Spleen (tissue), 11 donors: Measurements from ENCODE around the gene DTNA. TPM values are rescaled to one million over a fixed set of nuclear protein-coding genes. Genes with fewer than 3 reads are reported as not detected.
A peak's percentile ranks its signal among the peaks of the same experiment; 100 is the strongest.

Experiments
- DNase-seq: peaks from one replicate; pipeline ENCODE4 v3.0.0-alpha.2; 2020
- H3K27ac ChIP-seq, 8 donors: fragments of 200-600 bp; sonication (generic) in 7 of 8; 1 replicate in 4 of 8; 2 replicates in 4 of 8; pipeline versions ENCODE4 v1.5.0 to v1.8.0; 2016 to 2021; ENCODE audit warnings: inconsistent platforms in 4 of 8, mild to moderate bottlenecking in 4 of 8, moderate library complexity in 1 of 8
- H3K27me3 ChIP-seq, 7 donors: fragments of 200-600 bp; sonication (generic) in 6 of 7; replicated peaks in 1 of 7; 1 replicate in 4 of 7; 2 replicates in 3 of 7; pipeline versions ENCODE4 v1.5.0 to v1.8.0; 2016 to 2021; ENCODE audit warnings: inconsistent platforms in 3 of 7, mild to moderate bottlenecking in 1 of 7
- H3K36me3 ChIP-seq, 6 donors: fragments of 200-600 bp; sonication (generic) in 5 of 6; 1 replicate in 4 of 6; 2 replicates in 2 of 6; pipeline versions ENCODE4 v1.5.0 to v1.8.0; 2016 to 2021; ENCODE audit warnings: inconsistent platforms in 2 of 6
- H3K4me1 ChIP-seq, 6 donors: fragments of 200-600 bp; sonication (generic) in 5 of 6; 1 replicate in 3 of 6; 2 replicates in 3 of 6; pipeline versions ENCODE4 v1.5.0 to v1.8.0; 2016 to 2021; ENCODE audit warnings: inconsistent platforms in 3 of 6
- H3K4me3 ChIP-seq, 8 donors: fragments of 200-600 bp; sonication (generic) in 7 of 8; 1 replicate in 4 of 8; 2 replicates in 4 of 8; pipeline versions ENCODE4 v1.5.0 to v1.8.0; 2016 to 2021; ENCODE audit warnings: inconsistent platforms in 4 of 8, mild to moderate bottlenecking in 4 of 8, moderate library complexity in 2 of 8
- H3K9me3 ChIP-seq, 8 donors: fragments of 200-600 bp; sonication (generic) in 7 of 8; 1 replicate in 4 of 8; 2 replicates in 4 of 8; pipeline versions ENCODE4 v1.5.0 to v1.8.0; 2016 to 2021; ENCODE audit warnings: inconsistent platforms in 4 of 8
- POLR2A ChIP-seq, 3 donors: fragments of 450-650 bp; IDR thresholded peaks; one replicate each; pipeline ENCODE4 v1.5.1; 2017; ENCODE audit warnings: antibody characterized with exemption in 3 of 3, mild to moderate bottlenecking in 1 of 3
- POLR2AphosphoS5 ChIP-seq, 3 donors: sonication (generic); formaldehyde crosslinking; IDR thresholded peaks; one replicate each; pipeline ENCODE4 v1.5.1; 2017; ENCODE audit warnings: antibody characterized with exemption in 3 of 3
- WGBS, 5 donors: extraction: QIAGEN DNeasy Blood & Tissue Kit in 3 of 5; methylation state at CpG; one replicate each; pipeline versions ENCODE4 v1.1.5 to v1.1.7; 2013 to 2018; 5-methylcytosine and 5-hydroxymethylcytosine counted together
- intact Hi-C: fragments of 100-400 bp; cut with DNase I; formaldehyde crosslinking; loops from one replicate; pipeline ENCODE4 v1.15.0; 2023; ENCODE audit warnings: low total_unique reads
- polyA plus RNA-seq, 3 donors: library from polyadenylated mRNA; stranded (reverse); fragments of 200-250 nt; gene quantifications; one replicate each; pipeline ENCODE4 v1.2.1, GENCODE V29; 2013
- total RNA-seq, 7 donors: library from RNA; depleted of rRNA in 3 of 7; stranded (reverse); fragments of >200 nt in 3 of 7; fragmentation: NEBNext Ultra II Directional in 4 of 7; extraction: Animal tissue kit (Norgen Biotek cat#: 25700) in 4 of 7; gene quantifications; one replicate each; pipeline versions ENCODE4 v1.1.0 to v1.2.1, GENCODE V29; 2016 to 2021
- TF ChIP-seq, protein P1 (sequence below), 11 experiments: fragments of 200-600 bp in 7 of 11; fragments of 450-650 bp in 4 of 11; sonication (generic) in 4 of 11; IDR thresholded peaks in 8 of 11; conservative IDR thresholded peaks in 3 of 11; 1 replicate in 7 of 11; 2 replicates in 4 of 11; pipeline versions ENCODE4 v1.4.0 to v1.8.0; 2016 to 2021; ENCODE audit warnings: antibody characterized with exemption in 11 of 11, inconsistent platforms in 4 of 11, mild to moderate bottlenecking in 1 of 11
- donor health status: healthy with polysubstance abuse.
- donor health status: DM: no; HTN: no; CAD: no; lungs with moderate emphysema.
- donor health status: DM: no; HTN: no; CAD: no.
- donor health status: Bipolar disorder and iron deficiency.
- donor health status: healthy.
- donor health status: DM: no; HTN: no; CAD: no.
- donor health status: DM: yes; HTN: yes; CAD: no.

DTNA gene
- total and polyA plus RNA-seq, 10 donors, result 3.0 to 29.2 (median 14.2) TPM

DNA sequence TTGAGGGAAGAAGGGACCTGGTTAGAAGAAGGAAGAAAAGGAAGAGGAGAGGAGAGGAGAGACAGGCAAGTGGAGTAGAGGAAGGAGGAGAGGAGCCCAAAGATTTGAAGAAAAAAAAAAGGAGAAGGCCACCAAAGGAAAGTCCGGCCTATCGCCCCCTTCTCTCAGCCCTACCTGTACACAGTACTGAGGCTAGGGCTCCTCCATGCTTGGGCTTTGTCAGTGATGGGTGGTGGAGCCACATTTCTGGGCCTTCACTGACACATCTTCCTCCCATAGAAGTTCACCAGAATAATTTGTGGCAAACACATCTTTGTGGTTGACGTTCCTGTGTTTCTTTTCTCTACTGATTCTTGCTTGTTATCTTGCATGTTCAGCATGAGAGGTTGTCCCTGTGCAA is 125.4 kb downstream of the DTNA start:
- no peak for DNase-seq
- no peak overlapping the region for H3K4me3 ChIP-seq
- H3K27me3 ChIP-seq, result no peaks in the 10 kb centered on the region
- WGBS, 5 donors, result 91 to 94% (median 91%) methylated on average over 3 of the region's 3 CpGs
- H3K27ac ChIP-seq, result no peak overlapping the region
- intact Hi-C loops, result no loop called here
- no peak for TF ChIP-seq POLR2A (IDR thresholded peaks at IDR 0.05)
- no peak for TF ChIP-seq POLR2AphosphoS5 (IDR thresholded peaks at IDR 0.05)
- TF ChIP-seq, protein P1, sequence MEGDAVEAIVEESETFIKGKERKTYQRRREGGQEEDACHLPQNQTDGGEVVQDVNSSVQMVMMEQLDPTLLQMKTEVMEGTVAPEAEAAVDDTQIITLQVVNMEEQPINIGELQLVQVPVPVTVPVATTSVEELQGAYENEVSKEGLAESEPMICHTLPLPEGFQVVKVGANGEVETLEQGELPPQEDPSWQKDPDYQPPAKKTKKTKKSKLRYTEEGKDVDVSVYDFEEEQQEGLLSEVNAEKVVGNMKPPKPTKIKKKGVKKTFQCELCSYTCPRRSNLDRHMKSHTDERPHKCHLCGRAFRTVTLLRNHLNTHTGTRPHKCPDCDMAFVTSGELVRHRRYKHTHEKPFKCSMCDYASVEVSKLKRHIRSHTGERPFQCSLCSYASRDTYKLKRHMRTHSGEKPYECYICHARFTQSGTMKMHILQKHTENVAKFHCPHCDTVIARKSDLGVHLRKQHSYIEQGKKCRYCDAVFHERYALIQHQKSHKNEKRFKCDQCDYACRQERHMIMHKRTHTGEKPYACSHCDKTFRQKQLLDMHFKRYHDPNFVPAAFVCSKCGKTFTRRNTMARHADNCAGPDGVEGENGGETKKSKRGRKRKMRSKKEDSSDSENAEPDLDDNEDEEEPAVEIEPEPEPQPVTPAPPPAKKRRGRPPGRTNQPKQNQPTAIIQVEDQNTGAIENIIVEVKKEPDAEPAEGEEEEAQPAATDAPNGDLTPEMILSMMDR (IDR thresholded peaks at IDR 0.05 in 8 of 11, conservative IDR thresholded peaks at IDR 0.05 in 3 of 11), result no peak
- no peaks in the 10 kb centered on the region for H3K9me3 ChIP-seq
- H3K36me3 ChIP-seq, result no peaks in the 10 kb centered on the region
- no peaks in the 10 kb centered on the region for H3K4me1 ChIP-seq

DNA sequence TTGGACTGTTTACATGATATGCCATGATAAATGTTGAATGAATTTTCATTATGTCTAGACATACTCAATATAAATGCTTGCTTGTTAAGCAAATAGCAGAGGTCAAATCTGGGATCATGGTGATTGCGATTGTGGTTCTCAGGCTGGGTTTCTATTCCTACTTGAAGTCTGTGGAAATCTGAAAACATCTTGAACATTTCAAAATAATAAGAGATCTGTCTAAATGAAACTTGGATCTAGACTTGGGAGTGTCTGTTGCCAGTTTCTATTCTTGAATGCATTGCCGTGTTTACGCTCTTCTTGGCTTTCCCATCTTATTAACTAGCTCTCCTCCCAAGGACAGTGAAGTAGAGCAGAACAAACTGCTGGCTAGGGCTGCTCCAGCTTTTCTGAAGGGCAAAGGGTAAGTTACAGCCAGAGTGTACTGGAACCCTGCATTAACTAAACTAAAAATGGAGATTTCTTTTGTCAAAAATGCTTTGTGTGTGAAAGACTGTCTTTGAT is 127.7 kb downstream of the DTNA start:
- H3K36me3 ChIP-seq, result no peaks in the 10 kb centered on the region
- no peak overlapping the region for H3K27ac ChIP-seq
- WGBS, 5 donors, result 73 to 87% (median 79%) methylated on average over 3 of the region's 3 CpGs
- DNase-seq, result no peak
- H3K9me3 ChIP-seq, result no peaks in the 10 kb centered on the region
- H3K4me3 ChIP-seq, result no peak overlapping the region
- intact Hi-C loops, result no loop called here
- H3K4me1 ChIP-seq, result no peaks in the 10 kb centered on the region
- H3K27me3 ChIP-seq, result no peaks in the 10 kb centered on the region
- TF ChIP-seq, protein P1 (IDR thresholded peaks at IDR 0.05 in 8 of 11, conservative IDR thresholded peaks at IDR 0.05 in 3 of 11), result no peak
- TF ChIP-seq POLR2A (IDR thresholded peaks at IDR 0.05) (no peak), POLR2AphosphoS5 (IDR thresholded peaks at IDR 0.05) (peak in 1 of 3 donors; percentile 14)

DNA sequence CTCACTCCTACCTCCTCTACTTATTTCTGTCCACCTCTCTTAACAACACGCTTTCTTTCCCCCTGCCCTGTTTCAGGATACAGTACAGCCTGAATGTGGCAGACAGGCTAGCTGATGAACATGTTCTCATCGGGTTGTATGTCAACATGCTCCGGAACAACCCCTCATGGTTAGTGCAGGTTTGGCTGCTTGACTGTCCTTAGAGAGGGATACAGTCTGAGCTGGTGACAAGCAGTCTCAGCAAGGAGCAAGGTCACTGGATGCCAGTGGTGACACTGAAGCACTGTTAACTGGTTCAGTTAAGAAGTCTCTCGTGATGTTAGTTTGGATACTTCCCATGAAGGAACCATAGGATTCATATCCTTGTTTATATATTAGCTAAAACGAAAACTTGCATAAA is 128.6 kb downstream of the DTNA start:
- H3K4me3 ChIP-seq, result no peak overlapping the region
- peak overlapping the region in 1 of 8 donors; percentile 7 for H3K27ac ChIP-seq
- WGBS, 5 donors, result 85 to 97% (median 87%) methylated on average over 5 of the region's 5 CpGs
- peaks cover 0 to 5% (median 0%) of the 10 kb centered on the region in 8 donors for H3K9me3 ChIP-seq
- no peaks in the 10 kb centered on the region for H3K27me3 ChIP-seq
- no peaks in the 10 kb centered on the region for H3K36me3 ChIP-seq
- intact Hi-C loops, result no loop called here
- TF ChIP-seq, protein P1 (IDR thresholded peaks at IDR 0.05 in 8 of 11, conservative IDR thresholded peaks at IDR 0.05 in 3 of 11), result no peak
- TF ChIP-seq POLR2A (IDR thresholded peaks at IDR 0.05), result no peak
- no peak for TF ChIP-seq POLR2AphosphoS5 (IDR thresholded peaks at IDR 0.05)
- no peaks in the 10 kb centered on the region for H3K4me1 ChIP-seq
- DNase-seq, result no peak

DNA sequence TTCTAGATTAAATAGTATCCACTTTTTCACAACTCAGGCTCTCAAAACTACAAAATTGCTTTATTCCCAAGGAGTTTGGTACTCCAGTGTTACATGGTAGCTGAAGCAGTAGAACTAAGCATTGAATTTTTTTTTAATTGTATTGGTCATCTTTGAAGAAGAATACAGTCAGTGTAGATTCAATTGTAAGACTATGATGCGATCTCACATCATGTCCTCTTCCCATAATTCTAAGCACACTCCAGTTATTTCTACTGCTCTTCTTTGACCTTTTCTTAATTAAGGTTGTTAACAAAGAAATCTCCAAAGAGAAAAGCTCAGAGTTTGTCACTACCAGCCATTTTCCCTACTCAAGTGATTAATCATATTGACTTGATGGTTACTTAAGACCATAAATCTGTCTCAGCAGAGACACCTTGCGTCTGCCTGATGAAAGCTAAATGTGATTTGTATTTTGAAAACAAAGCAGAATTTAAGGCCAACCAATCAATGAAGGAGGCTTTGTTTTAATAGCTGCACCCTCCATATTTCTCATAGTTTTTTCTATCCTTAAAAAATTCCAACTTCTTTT is 130.2 kb downstream of the DTNA start:
- peaks cover 0 to 5% (median 0%) of the 10 kb centered on the region in 8 donors for H3K9me3 ChIP-seq
- no peak for DNase-seq
- no peaks in the 10 kb centered on the region for H3K27me3 ChIP-seq
- H3K36me3 ChIP-seq, result no peaks in the 10 kb centered on the region
- intact Hi-C loops, result no loop called here
- H3K27ac ChIP-seq, result no peak overlapping the region
- 90 to 96% (median 95%) methylated on average over 2 of the region's 2 CpGs for WGBS, 5 donors
- H3K4me1 ChIP-seq, result no peaks in the 10 kb centered on the region
- TF ChIP-seq POLR2AphosphoS5 (IDR thresholded peaks at IDR 0.05), result no peak
- H3K4me3 ChIP-seq, result no peak overlapping the region
